Measurements from ENCODE around the gene C1R.

- TF ChIP-seq EP300 (IDR thresholded peaks at IDR 0.05; ENCODE audit: low read depth) (no peak), CTCF (IDR thresholded peaks at IDR 0.05) (no peak), POLR2AphosphoS5 (IDR thresholded peaks at IDR 0.05) (no peak)
Measured at GRCh38 chr12:7066596-7066995, 25.6 kb downstream of the C1R start.
